Measurements from ENCODE around the gene QSOX2. TPM values are rescaled to one million over a fixed set of nuclear protein-coding genes. Genes with fewer than 3 reads are reported as not detected.
A peak's percentile ranks its signal among the peaks of the same experiment; 100 is the strongest.

The QSOX2 gene, protein sequence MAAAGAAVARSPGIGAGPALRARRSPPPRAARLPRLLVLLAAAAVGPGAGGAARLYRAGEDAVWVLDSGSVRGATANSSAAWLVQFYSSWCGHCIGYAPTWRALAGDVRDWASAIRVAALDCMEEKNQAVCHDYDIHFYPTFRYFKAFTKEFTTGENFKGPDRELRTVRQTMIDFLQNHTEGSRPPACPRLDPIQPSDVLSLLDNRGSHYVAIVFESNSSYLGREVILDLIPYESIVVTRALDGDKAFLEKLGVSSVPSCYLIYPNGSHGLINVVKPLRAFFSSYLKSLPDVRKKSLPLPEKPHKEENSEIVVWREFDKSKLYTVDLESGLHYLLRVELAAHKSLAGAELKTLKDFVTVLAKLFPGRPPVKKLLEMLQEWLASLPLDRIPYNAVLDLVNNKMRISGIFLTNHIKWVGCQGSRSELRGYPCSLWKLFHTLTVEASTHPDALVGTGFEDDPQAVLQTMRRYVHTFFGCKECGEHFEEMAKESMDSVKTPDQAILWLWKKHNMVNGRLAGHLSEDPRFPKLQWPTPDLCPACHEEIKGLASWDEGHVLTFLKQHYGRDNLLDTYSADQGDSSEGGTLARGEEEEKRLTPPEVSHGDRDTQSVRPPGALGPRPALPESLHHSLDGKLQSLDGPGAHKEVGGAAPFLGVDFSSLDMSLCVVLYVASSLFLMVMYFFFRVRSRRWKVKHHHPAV
- polyA plus RNA-seq (2013, experiment 1 of 2) = 21.1 TPM
- polyA plus RNA-seq (2013, experiment 2 of 2) = 14.7 TPM

DNA sequence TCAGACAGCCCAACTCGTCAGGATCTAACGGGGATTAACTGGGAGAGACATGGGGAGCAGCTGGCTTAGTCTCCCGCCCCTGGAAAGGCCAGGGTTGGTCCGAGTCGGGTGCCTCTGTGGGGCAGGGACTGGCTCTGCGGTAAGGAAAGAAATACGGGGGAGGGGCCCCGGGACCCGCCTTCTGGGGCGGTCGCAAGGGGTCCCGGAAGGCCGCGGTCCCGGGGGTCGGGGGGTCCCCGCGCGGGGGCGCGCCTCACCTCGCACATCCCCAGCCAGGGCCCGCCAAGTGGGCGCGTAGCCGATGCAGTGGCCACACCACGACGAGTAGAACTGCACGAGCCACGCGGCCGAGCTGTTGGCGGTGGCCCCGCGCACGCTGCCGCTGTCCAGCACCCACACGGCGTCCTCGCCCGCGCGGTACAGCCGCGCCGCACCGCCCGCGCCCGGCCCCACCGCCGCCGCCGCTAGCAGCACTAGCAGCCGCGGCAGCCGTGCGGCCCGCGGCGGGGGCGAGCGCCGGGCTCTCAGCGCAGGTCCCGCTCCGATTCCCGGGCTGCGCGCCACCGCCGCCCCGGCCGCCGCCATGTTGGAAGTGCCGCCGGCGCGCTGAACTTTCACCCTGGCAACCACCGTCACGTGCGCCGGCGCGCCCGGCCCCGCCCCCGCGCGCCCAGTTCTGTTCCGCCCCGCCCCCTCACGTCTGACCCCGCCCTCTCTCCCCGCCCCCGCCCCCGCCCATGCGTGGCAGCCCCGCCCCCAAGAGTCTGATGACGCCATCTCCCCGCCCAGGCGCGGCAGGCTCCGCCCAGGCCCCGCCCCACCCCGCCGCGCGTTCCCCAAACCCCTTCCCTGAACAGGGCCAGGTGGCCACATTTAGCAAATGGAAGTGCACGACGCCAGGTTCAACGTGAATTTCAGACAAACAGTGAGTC lies at the start of gene QSOX2:
Gene QSOX2, minus strand, starts transcription at position 594 of the 932 bp plus-strand sequence. Its CDS starts 9 bp downstream, at position 585.
- H3K27ac ChIP-seq (ENCODE audit: low read depth, low read length, severe bottlenecking) = peak within 1 kb of the TSS; percentile 41
- H3K4me1 ChIP-seq (ENCODE audit: control insufficient read depth, insufficient read depth, low read length, poor library complexity, severe bottlenecking) = peaks cover 17% of the 10 kb centered on the region
- peak within 1 kb of the TSS; percentile 71 for H3K4me3 ChIP-seq (ENCODE audit: extremely low read depth, insufficient read depth, low read length, poor library complexity, severe bottlenecking)
- peaks cover 3% of the 10 kb centered on the region for H3K36me3 ChIP-seq (ENCODE audit: control insufficient read depth, insufficient read depth, low read length)
- H3K9me3 ChIP-seq (ENCODE audit: control insufficient read depth, low read length) = no peaks in the 10 kb centered on the region
- 0% methylated on average over 44 to 76 of the region's 112 CpGs for WGBS, 2 experiments (ENCODE audit: insufficient coverage in 2 of 2)

- WGBS, 2 experiments (ENCODE audit: insufficient coverage in 2 of 2) = 93 to 95% methylated on average over 10 to 11 of the region's 16 CpGs
- Histone ChIP-seq H3K4me1 (ENCODE audit: control insufficient read depth, insufficient read depth, low read length, poor library complexity, severe bottlenecking) (no peaks in the 10 kb centered on the region), H3K27ac (ENCODE audit: low read depth, low read length, severe bottlenecking) (no peak overlapping the region), H3K4me3 (ENCODE audit: extremely low read depth, insufficient read depth, low read length, poor library complexity, severe bottlenecking) (no peak overlapping the region), H3K36me3 (ENCODE audit: control insufficient read depth, insufficient read depth, low read length) (no peaks in the 10 kb centered on the region), H3K9me3 (ENCODE audit: control insufficient read depth, low read length) (no peaks in the 10 kb centered on the region)
Observed at GRCh38 chr9:136295055-136295454, 49.4 kb upstream of the QSOX2 start.

DNA sequence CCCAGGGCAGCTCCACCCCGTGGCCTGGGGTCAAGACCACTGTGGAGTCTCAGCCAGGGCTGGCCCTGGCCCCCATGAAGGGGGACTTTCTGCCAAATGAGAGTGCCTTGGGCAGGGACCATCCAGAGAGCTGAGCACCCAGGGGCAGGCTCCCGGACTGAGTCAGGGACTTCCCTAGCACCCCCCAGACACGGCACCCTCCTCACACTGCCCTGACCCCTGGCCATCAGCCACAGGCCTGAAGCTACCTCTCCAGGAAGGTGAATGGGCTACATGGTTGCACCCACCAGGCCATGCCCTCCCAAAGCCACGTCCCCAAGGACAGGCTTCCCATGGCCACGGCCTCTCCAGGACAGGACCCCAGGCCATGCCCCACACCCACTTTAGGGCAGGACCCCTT lies 48.8 kb upstream of the QSOX2 start:
- Histone ChIP-seq H3K27ac (ENCODE audit: low read depth, low read length, severe bottlenecking) (no peak overlapping the region), H3K36me3 (ENCODE audit: control insufficient read depth, insufficient read depth, low read length) (no peaks in the 10 kb centered on the region), H3K9me3 (ENCODE audit: control insufficient read depth, low read length) (no peaks in the 10 kb centered on the region), H3K4me1 (ENCODE audit: control insufficient read depth, insufficient read depth, low read length, poor library complexity, severe bottlenecking) (no peaks in the 10 kb centered on the region), H3K4me3 (ENCODE audit: extremely low read depth, insufficient read depth, low read length, poor library complexity, severe bottlenecking) (no peak overlapping the region)
- 89 to 91% methylated on average over 4 to 5 of the region's 5 CpGs for WGBS, 2 experiments (ENCODE audit: insufficient coverage in 2 of 2)

GRCh38 chr9:136293476-136294077 lies 48.0 kb upstream of the QSOX2 start:
- Histone ChIP-seq H3K4me3 (ENCODE audit: extremely low read depth, insufficient read depth, low read length, poor library complexity, severe bottlenecking) (no peak overlapping the region), H3K36me3 (ENCODE audit: control insufficient read depth, insufficient read depth, low read length) (no peaks in the 10 kb centered on the region), H3K9me3 (ENCODE audit: control insufficient read depth, low read length) (no peaks in the 10 kb centered on the region), H3K27ac (ENCODE audit: low read depth, low read length, severe bottlenecking) (no peak overlapping the region), H3K4me1 (ENCODE audit: control insufficient read depth, insufficient read depth, low read length, poor library complexity, severe bottlenecking) (peaks cover 4% of the 10 kb centered on the region)
- WGBS, 2 experiments (ENCODE audit: insufficient coverage in 2 of 2) = 84 to 89% methylated on average over 14 of the region's 14 CpGs

DNA sequence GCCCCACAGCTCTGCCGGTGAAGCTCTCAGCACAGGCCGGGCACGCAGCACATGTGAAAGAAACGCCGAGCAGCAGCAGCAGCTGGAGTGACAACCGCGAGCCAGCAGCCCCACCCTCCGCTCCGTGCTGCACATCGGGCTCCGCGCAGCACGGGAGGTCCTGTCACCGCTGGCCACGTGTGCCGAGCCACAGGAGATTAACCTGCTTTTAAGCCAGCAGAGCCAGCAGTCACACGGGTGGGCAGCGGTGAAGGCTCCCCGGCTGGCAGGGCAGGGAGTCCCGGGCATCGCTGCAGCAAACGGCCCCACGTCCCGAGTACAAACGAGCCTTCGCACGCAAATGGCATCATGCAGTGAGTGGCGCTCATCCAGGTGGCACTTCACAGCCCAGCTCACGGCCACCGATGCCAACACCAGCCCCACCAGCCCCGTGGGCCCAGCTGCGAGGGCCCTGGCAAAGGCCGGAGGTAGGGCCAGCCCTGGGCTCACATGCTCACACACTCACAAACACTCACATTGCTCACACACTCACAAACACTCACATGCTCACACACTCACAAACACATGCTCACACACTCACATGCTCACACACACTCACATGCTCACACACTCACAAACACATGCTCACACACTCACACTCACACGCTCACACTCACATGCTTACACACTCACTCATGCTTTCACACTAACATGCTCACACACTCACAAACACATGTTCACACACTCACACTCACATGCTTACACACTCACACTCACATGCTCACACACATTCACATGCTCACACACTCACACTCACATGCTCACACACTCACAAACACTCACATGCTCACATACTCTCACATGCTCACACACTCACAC lies 47.2 kb upstream of the QSOX2 start:
- 94 to 95% methylated on average over 34 of the region's 34 CpGs for WGBS, 2 experiments (ENCODE audit: insufficient coverage in 2 of 2)
- H3K36me3 ChIP-seq (ENCODE audit: control insufficient read depth, insufficient read depth, low read length) = no peaks in the 10 kb centered on the region
- peaks cover 10% of the 10 kb centered on the region for H3K4me1 ChIP-seq (ENCODE audit: control insufficient read depth, insufficient read depth, low read length, poor library complexity, severe bottlenecking)
- H3K27ac ChIP-seq (ENCODE audit: low read depth, low read length, severe bottlenecking) = no peak overlapping the region
- H3K9me3 ChIP-seq (ENCODE audit: control insufficient read depth, low read length) = no peaks in the 10 kb centered on the region
- H3K4me3 ChIP-seq (ENCODE audit: extremely low read depth, insufficient read depth, low read length, poor library complexity, severe bottlenecking) = no peak overlapping the region

- Histone ChIP-seq H3K4me1 (ENCODE audit: control insufficient read depth, insufficient read depth, low read length, poor library complexity, severe bottlenecking) (peaks cover 14% of the 10 kb centered on the region), H3K4me3 (ENCODE audit: extremely low read depth, insufficient read depth, low read length, poor library complexity, severe bottlenecking) (no peak overlapping the region), H3K9me3 (ENCODE audit: control insufficient read depth, low read length) (no peaks in the 10 kb centered on the region), H3K27ac (ENCODE audit: low read depth, low read length, severe bottlenecking) (no peak overlapping the region), H3K36me3 (ENCODE audit: control insufficient read depth, insufficient read depth, low read length) (no peaks in the 10 kb centered on the region)
- WGBS, 2 experiments (ENCODE audit: insufficient coverage in 2 of 2) = 92 to 96% methylated on average over 17 to 18 of the region's 19 CpGs
Observed at GRCh38 chr9:136292026-136292538, 46.5 kb upstream of the QSOX2 start.

DNA sequence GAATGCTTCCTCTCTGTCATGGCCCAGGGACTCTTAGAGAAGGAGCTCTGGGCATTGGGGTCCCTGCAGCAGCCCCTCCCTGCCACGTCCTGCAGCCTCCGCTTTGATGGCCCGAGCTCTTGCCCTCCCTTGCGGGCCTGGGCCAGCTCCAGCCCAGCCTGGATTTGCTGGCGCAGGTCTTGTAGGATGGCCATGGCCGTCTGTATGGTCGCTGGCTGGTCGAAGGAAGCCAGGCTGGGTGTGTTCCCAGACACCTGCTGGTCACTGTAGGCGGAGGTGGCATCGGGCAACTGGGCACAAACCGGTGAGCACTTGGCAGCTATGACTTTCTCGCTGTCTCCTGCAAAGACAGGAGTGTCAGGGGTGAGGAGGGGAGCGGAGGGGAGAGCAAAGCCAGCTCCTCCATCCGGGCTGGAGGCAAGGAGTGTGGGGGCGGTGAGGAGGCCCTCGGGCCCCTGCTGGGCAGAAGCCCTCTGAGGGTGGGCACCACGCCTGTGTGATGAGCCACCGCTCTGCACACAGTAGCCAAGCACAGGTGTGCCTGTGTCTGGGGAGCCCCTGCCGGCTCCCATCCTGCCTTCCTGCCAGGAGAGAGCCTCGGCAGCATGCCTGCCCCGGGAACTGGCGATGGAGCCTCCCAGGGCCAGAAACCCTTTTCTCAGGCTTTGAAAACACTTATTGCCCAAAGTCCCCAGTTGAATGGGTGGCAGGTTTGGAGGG lies 45.9 kb upstream of the QSOX2 start:
- peaks cover 14% of the 10 kb centered on the region for H3K4me1 ChIP-seq (ENCODE audit: control insufficient read depth, insufficient read depth, low read length, poor library complexity, severe bottlenecking)
- H3K4me3 ChIP-seq (ENCODE audit: extremely low read depth, insufficient read depth, low read length, poor library complexity, severe bottlenecking) = no peak overlapping the region
- 83 to 89% methylated on average over 19 to 22 of the region's 22 CpGs for WGBS, 2 experiments (ENCODE audit: insufficient coverage in 2 of 2)
- no peaks in the 10 kb centered on the region for H3K36me3 ChIP-seq (ENCODE audit: control insufficient read depth, insufficient read depth, low read length)
- no peaks in the 10 kb centered on the region for H3K9me3 ChIP-seq (ENCODE audit: control insufficient read depth, low read length)
- H3K27ac ChIP-seq (ENCODE audit: low read depth, low read length, severe bottlenecking) = no peak overlapping the region

GRCh38 chr9:136290508-136291000 lies 44.9 kb upstream of the QSOX2 start:
- H3K4me3 ChIP-seq (ENCODE audit: extremely low read depth, insufficient read depth, low read length, poor library complexity, severe bottlenecking) = no peak overlapping the region
- no peaks in the 10 kb centered on the region for H3K36me3 ChIP-seq (ENCODE audit: control insufficient read depth, insufficient read depth, low read length)
- no peaks in the 10 kb centered on the region for H3K9me3 ChIP-seq (ENCODE audit: control insufficient read depth, low read length)
- WGBS, 2 experiments (ENCODE audit: insufficient coverage in 2 of 2) = 92 to 96% methylated on average over 26 to 27 of the region's 31 CpGs
- no peak overlapping the region for H3K27ac ChIP-seq (ENCODE audit: low read depth, low read length, severe bottlenecking)
- peaks cover 14% of the 10 kb centered on the region for H3K4me1 ChIP-seq (ENCODE audit: control insufficient read depth, insufficient read depth, low read length, poor library complexity, severe bottlenecking)

Measured in mesodermal cell (in vitro differentiated cells).